Measurements from ENCODE around the gene TMEM53. TPM values are rescaled to one million over a fixed set of nuclear protein-coding genes. Genes with fewer than 3 reads are reported as not detected.

Gene TMEM53
- total RNA-seq, 1 donor from 2014 or later: 12.2 TPM

- Histone ChIP-seq H3K4me3 (ENCODE audit: low read depth, low read length) (no peak overlapping the region), H3K36me3 (ENCODE audit: control insufficient read depth, insufficient read depth, low read length) (no peaks in the 10 kb centered on the region), H3K27me3 (ENCODE audit: control insufficient read depth, insufficient read depth, low read length) (no peaks in the 10 kb centered on the region)
- TF ChIP-seq, protein P1, sequence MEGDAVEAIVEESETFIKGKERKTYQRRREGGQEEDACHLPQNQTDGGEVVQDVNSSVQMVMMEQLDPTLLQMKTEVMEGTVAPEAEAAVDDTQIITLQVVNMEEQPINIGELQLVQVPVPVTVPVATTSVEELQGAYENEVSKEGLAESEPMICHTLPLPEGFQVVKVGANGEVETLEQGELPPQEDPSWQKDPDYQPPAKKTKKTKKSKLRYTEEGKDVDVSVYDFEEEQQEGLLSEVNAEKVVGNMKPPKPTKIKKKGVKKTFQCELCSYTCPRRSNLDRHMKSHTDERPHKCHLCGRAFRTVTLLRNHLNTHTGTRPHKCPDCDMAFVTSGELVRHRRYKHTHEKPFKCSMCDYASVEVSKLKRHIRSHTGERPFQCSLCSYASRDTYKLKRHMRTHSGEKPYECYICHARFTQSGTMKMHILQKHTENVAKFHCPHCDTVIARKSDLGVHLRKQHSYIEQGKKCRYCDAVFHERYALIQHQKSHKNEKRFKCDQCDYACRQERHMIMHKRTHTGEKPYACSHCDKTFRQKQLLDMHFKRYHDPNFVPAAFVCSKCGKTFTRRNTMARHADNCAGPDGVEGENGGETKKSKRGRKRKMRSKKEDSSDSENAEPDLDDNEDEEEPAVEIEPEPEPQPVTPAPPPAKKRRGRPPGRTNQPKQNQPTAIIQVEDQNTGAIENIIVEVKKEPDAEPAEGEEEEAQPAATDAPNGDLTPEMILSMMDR (IDR thresholded peaks at IDR 0.05; ENCODE audit: insufficient read depth, low read length, poor library complexity, severe bottlenecking): no peak
- DNase-seq (ENCODE audit: low read depth): no peak
Observed at GRCh38 chr1:44642255-44642654, 32.0 kb downstream of the TMEM53 start.

DNA sequence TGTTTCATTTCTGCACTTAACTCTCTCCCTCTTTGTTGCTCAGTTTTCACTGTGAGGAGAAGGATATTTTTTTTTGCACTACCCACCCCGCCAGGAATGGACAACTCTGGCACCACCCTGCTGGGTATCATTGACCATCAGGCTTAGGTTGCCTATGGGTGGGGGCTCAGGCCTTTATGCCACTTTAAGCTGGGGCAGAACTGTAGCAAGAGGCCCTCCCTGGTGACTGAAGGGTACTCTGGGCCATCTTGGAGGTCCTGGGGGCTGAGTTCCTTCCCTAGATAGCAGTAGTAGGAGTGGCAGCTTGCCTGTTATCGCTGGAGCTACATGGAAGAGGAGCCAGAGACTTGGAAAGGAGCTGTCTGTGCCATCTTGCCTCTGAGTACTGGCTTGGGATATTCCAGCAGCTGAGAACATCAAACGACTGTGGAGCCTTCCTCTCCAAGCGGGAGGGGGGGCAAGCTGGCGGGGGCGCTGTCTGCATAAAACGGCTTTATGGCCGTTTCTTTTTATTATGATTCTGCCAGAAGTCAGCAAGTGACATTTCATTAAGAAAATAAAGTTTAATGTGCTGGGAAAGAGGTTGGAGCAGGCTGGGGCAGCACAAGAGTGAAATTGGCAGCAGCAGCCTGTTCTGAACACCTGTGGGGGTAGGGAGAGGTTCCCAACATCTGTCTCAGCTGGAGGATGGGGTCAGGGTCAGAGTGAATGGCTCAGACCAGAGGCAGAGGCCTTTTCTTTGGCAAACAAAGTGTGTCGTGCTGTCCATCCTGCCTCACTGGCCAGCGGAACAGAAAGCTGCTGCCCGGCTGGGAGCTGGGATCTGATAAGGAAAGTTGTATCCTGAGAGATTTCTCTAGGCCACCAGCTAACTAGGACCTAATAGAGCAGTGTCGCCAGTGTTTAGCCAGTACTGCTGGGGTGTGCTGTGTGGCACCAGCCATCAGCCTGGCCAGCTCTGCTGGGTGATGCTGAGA is 32.9 kb downstream of the TMEM53 start:
- no peak for DNase-seq (ENCODE audit: low read depth)
- Histone ChIP-seq H3K36me3 (ENCODE audit: control insufficient read depth, insufficient read depth, low read length) (no peaks in the 10 kb centered on the region), H3K27me3 (ENCODE audit: control insufficient read depth, insufficient read depth, low read length) (no peaks in the 10 kb centered on the region), H3K4me3 (ENCODE audit: low read depth, low read length) (no peak overlapping the region)
- TF ChIP-seq, protein P1 (IDR thresholded peaks at IDR 0.05; ENCODE audit: insufficient read depth, low read length, poor library complexity, severe bottlenecking): no peak

DNA sequence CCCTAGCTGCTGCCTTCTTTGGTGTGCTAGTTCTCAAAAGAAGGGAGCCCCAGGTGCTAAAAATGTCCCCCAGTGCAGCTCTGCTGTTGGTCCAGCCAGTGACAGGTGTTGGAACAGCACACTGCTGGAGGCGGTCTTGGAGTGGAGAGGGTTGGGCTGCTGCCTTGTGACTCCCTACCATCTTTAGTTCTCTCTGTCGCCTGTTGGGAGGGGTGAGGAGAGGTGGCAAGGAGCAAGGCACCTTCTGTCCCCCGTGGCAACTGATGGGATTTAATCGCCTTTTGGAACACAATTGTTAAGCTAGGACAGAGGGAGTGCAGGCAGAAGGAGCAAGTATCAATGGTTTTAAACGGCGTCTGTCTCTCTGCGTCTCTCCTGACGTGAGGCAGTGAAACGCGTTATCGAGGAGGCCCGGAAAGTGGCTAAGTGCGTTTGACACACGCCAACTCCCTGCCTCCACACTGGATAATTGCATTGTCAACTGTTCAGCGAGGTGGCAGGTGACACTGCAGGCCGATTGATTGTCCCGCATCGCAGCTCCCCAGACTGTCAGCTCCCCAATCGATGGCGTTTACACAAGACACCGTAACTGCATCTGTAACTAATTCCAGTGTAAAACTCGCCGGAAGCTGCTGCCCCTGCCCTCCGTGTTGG is 34.0 kb downstream of the TMEM53 start:
- no peaks in the 10 kb centered on the region for H3K27me3 ChIP-seq (ENCODE audit: control insufficient read depth, insufficient read depth, low read length)
- no peak for DNase-seq (ENCODE audit: low read depth)
- H3K4me3 ChIP-seq (ENCODE audit: low read depth, low read length): no peak overlapping the region
- H3K36me3 ChIP-seq (ENCODE audit: control insufficient read depth, insufficient read depth, low read length): no peaks in the 10 kb centered on the region
- TF ChIP-seq, protein P1 (IDR thresholded peaks at IDR 0.05; ENCODE audit: insufficient read depth, low read length, poor library complexity, severe bottlenecking): no peak

- TF ChIP-seq, protein P1 (IDR thresholded peaks at IDR 0.05; ENCODE audit: insufficient read depth, low read length, poor library complexity, severe bottlenecking): no peak
- no peaks in the 10 kb centered on the region for H3K27me3 ChIP-seq (ENCODE audit: control insufficient read depth, insufficient read depth, low read length)
- no peak overlapping the region for H3K4me3 ChIP-seq (ENCODE audit: low read depth, low read length)
- H3K36me3 ChIP-seq (ENCODE audit: control insufficient read depth, insufficient read depth, low read length): peaks cover 1% of the 10 kb centered on the region
- no peak for DNase-seq (ENCODE audit: low read depth)
Observed at GRCh38 chr1:44637702-44638411, 36.4 kb downstream of the TMEM53 start.

- peaks cover 1% of the 10 kb centered on the region for H3K36me3 ChIP-seq (ENCODE audit: control insufficient read depth, insufficient read depth, low read length)
- no peaks in the 10 kb centered on the region for H3K27me3 ChIP-seq (ENCODE audit: control insufficient read depth, insufficient read depth, low read length)
- TF ChIP-seq, protein P1 (IDR thresholded peaks at IDR 0.05; ENCODE audit: insufficient read depth, low read length, poor library complexity, severe bottlenecking): no peak
- H3K4me3 ChIP-seq (ENCODE audit: low read depth, low read length): no peak overlapping the region
- no peak for DNase-seq (ENCODE audit: low read depth)
Observed at GRCh38 chr1:44636688-44637598, 37.3 kb downstream of the TMEM53 start.
